HepG2 (cell line): Measurements from ENCODE around the gene ADORA2B. TPM values are rescaled to one million over a fixed set of nuclear protein-coding genes. Genes with fewer than 3 reads are reported as not detected.

Source experiments
- ARNTL ChIP-seq: sonication (generic); formaldehyde crosslinking; IDR thresholded peaks from 2 replicates; pipeline ENCODE4 v1.4.0; 2020; ENCODE audit warnings: mild to moderate bottlenecking, missing genetic modification reagents
- ESRRA ChIP-seq: sonication (generic); formaldehyde crosslinking; IDR thresholded peaks from 2 replicates; pipeline ENCODE4 v1.5.1; 2020; ENCODE audit warnings: mild to moderate bottlenecking, low read depth, missing genetic modification reagents
- FOXK2 ChIP-seq: fragments of 450-650 bp; IDR thresholded peaks from 2 replicates; pipeline ENCODE4 v1.6.1; 2016
- GATA4 ChIP-seq: sonication (generic); IDR thresholded peaks from 2 replicates; pipeline ENCODE4 v1.6.1; 2016; ENCODE audit warnings: antibody characterized with exemption, low read depth, borderline replicate concordance
- GFI1 ChIP-seq: sonication (generic); formaldehyde crosslinking; IDR thresholded peaks from 2 replicates; pipeline ENCODE4 v1.5.0; 2020; ENCODE audit warnings: missing genetic modification reagents, mild to moderate bottlenecking, borderline replicate concordance
- HCFC1 ChIP-seq: fragments of 150-350 bp; IDR thresholded peaks from 2 replicates; pipeline ENCODE4 v1.6.1; 2014; ENCODE audit warnings: low read depth, low read length
- HOXA5 ChIP-seq: sonication (generic); formaldehyde crosslinking; IDR thresholded peaks from 2 replicates; pipeline ENCODE4 v1.4.0; 2020; ENCODE audit warnings: missing genetic modification reagents
- KLF9 ChIP-seq: IDR thresholded peaks from 2 replicates; pipeline ENCODE4 v1.6.1; 2016; ENCODE audit warnings: low read depth
- MAFG ChIP-seq: sonication (generic); formaldehyde crosslinking; IDR thresholded peaks from 2 replicates; pipeline ENCODE4 v1.5.1; 2020; ENCODE audit warnings: mild to moderate bottlenecking, missing genetic modification reagents
- MTF1 ChIP-seq: sonication (generic); formaldehyde crosslinking; IDR thresholded peaks from 2 replicates; pipeline ENCODE4 v1.5.0; 2020; ENCODE audit warnings: missing genetic modification reagents
- NFE2 ChIP-seq: sonication (generic); formaldehyde crosslinking; IDR thresholded peaks from 2 replicates; pipeline ENCODE4 v1.4.0; 2020; ENCODE audit warnings: missing genetic modification reagents
- NFE2L2 ChIP-seq: fragments of 150-350 bp; IDR thresholded peaks from 2 replicates; pipeline ENCODE4 v1.6.1; 2014; ENCODE audit warnings: low read length
- RFX1 ChIP-seq: fragments of 450-650 bp; IDR thresholded peaks from 2 replicates; pipeline ENCODE4 v1.6.1; 2017
- SIN3B ChIP-seq: fragments of 150-350 bp; IDR thresholded peaks from 2 replicates; pipeline ENCODE4 v1.6.1; 2014; ENCODE audit warnings: low read length
- SNAI1 ChIP-seq: sonication (generic); formaldehyde crosslinking; IDR thresholded peaks from 2 replicates; pipeline ENCODE4 v1.5.0; 2020; ENCODE audit warnings: mild to moderate bottlenecking, missing genetic modification reagents, borderline replicate concordance
- SOX13 ChIP-seq, 3 experiments: fragments of 450-650 bp in 1 of 3; sonication (generic) in 1 of 3; formaldehyde crosslinking in 1 of 3; IDR thresholded peaks in 2 of 3; conservative IDR thresholded peaks in 1 of 3; 2 replicates each; pipeline versions ENCODE4 v1.5.0 to v1.6.1; 2016 to 2020; ENCODE audit warnings: antibody characterized with exemption in 1 of 3, mild to moderate bottlenecking in 1 of 3, missing compliant biosample characterization in 1 of 3, missing genetic modification reagents in 1 of 3, moderate library complexity in 1 of 3
- YEATS4 ChIP-seq: sonication (generic); formaldehyde crosslinking; IDR thresholded peaks from 2 replicates; pipeline ENCODE4 v1.4.0; 2020; ENCODE audit warnings: missing genetic modification reagents, borderline replicate concordance
- ZNF274 ChIP-seq: sonication (generic); formaldehyde crosslinking; IDR thresholded peaks from 2 replicates; pipeline ENCODE4 v1.5.1; 2020; ENCODE audit warnings: mild to moderate bottlenecking, missing genetic modification reagents
- ZNF329 ChIP-seq: sonication (generic); formaldehyde crosslinking; IDR thresholded peaks from 2 replicates; pipeline ENCODE4 v1.9.0; 2021; ENCODE audit warnings: low read depth, mild to moderate bottlenecking, missing genetic modification reagents
- ZNF563 ChIP-seq: sonication (generic); formaldehyde crosslinking; IDR thresholded peaks from 2 replicates; pipeline ENCODE4 v1.8.0; 2022; ENCODE audit warnings: mild to moderate bottlenecking, moderate library complexity, missing genetic modification reagents
- ZNF607 ChIP-seq: sonication (generic); formaldehyde crosslinking; IDR thresholded peaks from 2 replicates; pipeline ENCODE4 v1.5.1; 2020; ENCODE audit warnings: missing genetic modification reagents, mild to moderate bottlenecking, borderline replicate concordance
- ZNF703 ChIP-seq: sonication (generic); formaldehyde crosslinking; IDR thresholded peaks from 2 replicates; pipeline ENCODE4 v1.5.1; 2020; ENCODE audit warnings: missing genetic modification reagents, mild to moderate bottlenecking, moderate library complexity, borderline replicate concordance
- ZNF776 ChIP-seq: sonication (generic); formaldehyde crosslinking; IDR thresholded peaks from 2 replicates; pipeline ENCODE4 v1.4.0; 2020; ENCODE audit warnings: mild to moderate bottlenecking, missing genetic modification reagents
- ZNF816 ChIP-seq: sonication (generic); formaldehyde crosslinking; IDR thresholded peaks from 2 replicates; pipeline ENCODE4 v1.8.0; 2022; ENCODE audit warnings: missing genetic modification reagents, mild to moderate bottlenecking, borderline replicate concordance
- ZSCAN9 ChIP-seq: IDR thresholded peaks from 2 replicates; pipeline ENCODE4 v1.6.1; 2016; ENCODE audit warnings: borderline replicate concordance
- polyA plus RNA-seq, 8 experiments: library from polyadenylated mRNA; depleted of rRNA in 3 of 8; stranded (reverse) in 7 of 8; unstranded in 1 of 8; fragments of >200 nt; fragmentation: Illumina TruSeq in 4 of 8; extraction: Trizol in 4 of 8; gene quantifications; 2 replicates each; pipeline versions ENCODE4 v1.2.1 to v1.2.3, GENCODE V29; 2011 to 2016; ENCODE audit warnings: low read depth in 4 of 8, missing spikeins in 1 of 8, mixed read lengths in 1 of 8; ENCODE audit not compliant: insufficient read depth in 1 of 8
- total RNA-seq, 5 experiments: library from RNA; depleted of rRNA; stranded (reverse); fragments of >200 nt; fragmentation: Illumina TruSeq; extraction: Trizol; gene quantifications; 2 replicates each; pipeline ENCODE4 v1.2.3, GENCODE V29; 2016; ENCODE audit warnings: low read depth in 1 of 5
- TF ChIP-seq, protein P1 (sequence below): sonication (generic); formaldehyde crosslinking; IDR thresholded peaks from 2 replicates; pipeline ENCODE4 v1.8.0; 2022; ENCODE audit warnings: missing genetic modification reagents, mild to moderate bottlenecking, borderline replicate concordance
- TF ChIP-seq, protein P2 (sequence below): sonication (generic); formaldehyde crosslinking; conservative IDR thresholded peaks from 2 replicates; pipeline ENCODE4 v1.8.0; 2022; ENCODE audit warnings: low read depth, missing genetic modification reagents
- TF ChIP-seq, protein P3 (sequence below): sonication (generic); formaldehyde crosslinking; IDR thresholded peaks from 2 replicates; pipeline ENCODE4 v1.4.0; 2020; ENCODE audit warnings: mild to moderate bottlenecking, missing genetic modification reagents

Gene ADORA2B
- total and polyA plus RNA-seq, 2 of the 13 experiments (the other 11 are each of a cell fraction or from before 2014, with no cell fraction given) = 10.4 to 20.0 TPM

DNA sequence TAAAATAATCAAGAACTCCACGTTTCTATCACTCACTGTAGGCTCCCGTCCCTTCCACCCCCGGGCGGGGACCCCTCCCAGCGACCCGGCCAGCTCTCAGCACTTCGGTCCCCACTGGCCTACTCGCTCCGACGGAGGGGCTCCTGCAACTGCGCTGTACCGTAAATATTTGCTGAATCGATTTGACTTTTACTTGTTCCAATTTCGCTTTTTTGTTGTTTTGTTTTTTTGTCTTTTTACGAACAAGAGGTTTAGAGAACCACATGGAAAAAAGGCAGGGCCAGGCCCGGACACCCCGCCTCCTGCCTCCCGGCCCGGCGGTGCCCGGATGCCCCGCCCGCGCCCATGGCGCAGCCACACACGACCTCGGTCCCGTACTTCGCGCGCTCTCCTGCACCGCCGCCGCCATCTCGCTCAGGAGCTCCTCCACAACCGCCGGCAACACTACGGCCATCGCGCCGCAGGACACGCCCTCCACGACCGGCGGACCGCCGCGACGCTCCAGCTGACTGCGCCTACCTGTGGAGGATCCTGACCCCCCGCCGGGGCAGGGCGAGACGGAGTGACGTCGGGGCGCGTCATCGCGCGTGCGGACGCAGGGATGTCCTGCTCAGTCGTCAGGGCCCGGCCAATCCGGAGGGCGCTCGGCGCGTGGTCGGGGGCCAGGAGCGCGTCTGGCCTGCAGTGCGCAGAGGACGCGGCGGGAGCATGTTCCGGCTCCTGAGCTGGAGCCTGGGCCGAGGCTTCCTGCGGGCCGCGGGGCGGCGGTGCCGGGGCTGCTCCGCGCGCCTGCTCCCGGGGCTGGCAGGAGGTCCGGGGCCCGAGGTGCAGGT is 54.4 kb downstream of the ADORA2B start, which contains the start of the genes TTC19 and ZSWIM7 (continued):
- 0 out of 2 replicates have a peak, but pooled peaks have one; percentile 31 for TF ChIP-seq GATA4
- TF ChIP-seq, protein P1, sequence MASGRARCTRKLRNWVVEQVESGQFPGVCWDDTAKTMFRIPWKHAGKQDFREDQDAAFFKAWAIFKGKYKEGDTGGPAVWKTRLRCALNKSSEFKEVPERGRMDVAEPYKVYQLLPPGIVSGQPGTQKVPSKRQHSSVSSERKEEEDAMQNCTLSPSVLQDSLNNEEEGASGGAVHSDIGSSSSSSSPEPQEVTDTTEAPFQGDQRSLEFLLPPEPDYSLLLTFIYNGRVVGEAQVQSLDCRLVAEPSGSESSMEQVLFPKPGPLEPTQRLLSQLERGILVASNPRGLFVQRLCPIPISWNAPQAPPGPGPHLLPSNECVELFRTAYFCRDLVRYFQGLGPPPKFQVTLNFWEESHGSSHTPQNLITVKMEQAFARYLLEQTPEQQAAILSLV (CRISPR knock-in tag) = peak; percentile 94; the same call in 1 of the 2 replicates
- peak; percentile 67; the same call in 1 of the 2 replicates for TF ChIP-seq ARNTL (CRISPR knock-in tag)
- peak; percentile 93 for TF ChIP-seq ZNF563
- no peak for TF ChIP-seq NFE2L2
- no peak for TF ChIP-seq FOXK2
- TF ChIP-seq RFX1 = no peak
- TF ChIP-seq, protein P2, sequence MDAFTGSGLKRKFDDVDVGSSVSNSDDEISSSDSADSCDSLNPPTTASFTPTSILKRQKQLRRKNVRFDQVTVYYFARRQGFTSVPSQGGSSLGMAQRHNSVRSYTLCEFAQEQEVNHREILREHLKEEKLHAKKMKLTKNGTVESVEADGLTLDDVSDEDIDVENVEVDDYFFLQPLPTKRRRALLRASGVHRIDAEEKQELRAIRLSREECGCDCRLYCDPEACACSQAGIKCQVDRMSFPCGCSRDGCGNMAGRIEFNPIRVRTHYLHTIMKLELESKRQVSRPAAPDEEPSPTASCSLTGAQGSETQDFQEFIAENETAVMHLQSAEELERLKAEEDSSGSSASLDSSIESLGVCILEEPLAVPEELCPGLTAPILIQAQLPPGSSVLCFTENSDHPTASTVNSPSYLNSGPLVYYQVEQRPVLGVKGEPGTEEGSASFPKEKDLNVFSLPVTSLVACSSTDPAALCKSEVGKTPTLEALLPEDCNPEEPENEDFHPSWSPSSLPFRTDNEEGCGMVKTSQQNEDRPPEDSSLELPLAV (CRISPR knock-in tag) = peak; percentile 95
- TF ChIP-seq MTF1 (CRISPR knock-in tag) = no peak
- TF ChIP-seq ZNF329 = peak; percentile 83; the same call in 1 of the 2 replicates
- peak; percentile 78; the same call in 1 of the 2 replicates for TF ChIP-seq KLF9
- TF ChIP-seq, protein P3, sequence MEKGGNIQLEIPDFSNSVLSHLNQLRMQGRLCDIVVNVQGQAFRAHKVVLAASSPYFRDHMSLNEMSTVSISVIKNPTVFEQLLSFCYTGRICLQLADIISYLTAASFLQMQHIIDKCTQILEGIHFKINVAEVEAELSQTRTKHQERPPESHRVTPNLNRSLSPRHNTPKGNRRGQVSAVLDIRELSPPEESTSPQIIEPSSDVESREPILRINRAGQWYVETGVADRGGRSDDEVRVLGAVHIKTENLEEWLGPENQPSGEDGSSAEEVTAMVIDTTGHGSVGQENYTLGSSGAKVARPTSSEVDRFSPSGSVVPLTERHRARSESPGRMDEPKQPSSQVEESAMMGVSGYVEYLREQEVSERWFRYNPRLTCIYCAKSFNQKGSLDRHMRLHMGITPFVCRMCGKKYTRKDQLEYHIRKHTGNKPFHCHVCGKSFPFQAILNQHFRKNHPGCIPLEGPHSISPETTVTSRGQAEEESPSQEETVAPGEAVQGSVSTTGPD (CRISPR knock-in tag) = no peak
- no peak for TF ChIP-seq MAFG
- TF ChIP-seq YEATS4 (CRISPR knock-in tag) = peak; percentile 90; the same call in 1 of the 2 replicates
- TF ChIP-seq SOX13 (IDR thresholded peaks at IDR 0.05) = no peak
- peak in 1 of 2 experiments; percentile 76; a peak in 2 of 4 replicates for TF ChIP-seq SOX13 (CRISPR knock-in tag; conservative IDR thresholded peaks at IDR 0.05 in 1 of 2, IDR thresholded peaks at IDR 0.05 in 1 of 2)
- TF ChIP-seq ZNF607 (CRISPR knock-in tag) = peak; percentile 87
- no peak for TF ChIP-seq NFE2 (CRISPR knock-in tag)
- TF ChIP-seq ZNF816 (CRISPR knock-in tag) = peak; percentile 10; the same call in 1 of the 2 replicates
- TF ChIP-seq HCFC1 = no peak
- peak; percentile 93 for TF ChIP-seq ZNF776
- peak; percentile 97 for TF ChIP-seq ZSCAN9 (CRISPR knock-in tag)
- peak; percentile 82; the same call in 1 of the 2 replicates for TF ChIP-seq GFI1 (CRISPR knock-in tag)
- TF ChIP-seq ZNF703 (CRISPR knock-in tag) = no peak; the same call in 1 of the 2 replicates
- peak; percentile 74 for TF ChIP-seq ESRRA
- no peak for TF ChIP-seq SIN3B
- TF ChIP-seq SNAI1 = no peak
- TF ChIP-seq HOXA5 (CRISPR knock-in tag) = no peak; the same call in none of the 2 replicates
- peak; percentile 89 for TF ChIP-seq ZNF274 (CRISPR knock-in tag)
